NB4 (cell line): Measurements from ENCODE around the gene MTARC2.
A peak's percentile ranks its signal among the peaks of the same experiment; 100 is the strongest.
"Not testable (repeated sequence)": the region's sequence is repeated elsewhere in the genome, so short reads cannot be mapped to it uniquely, and the experiment has no call there.

ENCODE experiments used
- DNase-seq: peaks from one replicate; pipeline ENCODE4 v3.0.0; 2010; ENCODE audit warnings: low read depth
- H3K4me3 ChIP-seq: one replicate; pipeline ENCODE4 v1.5.1; 2011; ENCODE audit warnings: mild to moderate bottlenecking, low read depth, low read length, moderate library complexity
- MYC ChIP-seq: IDR thresholded peaks from 2 replicates; pipeline ENCODE4 v1.6.1; 2011; ENCODE audit warnings: low read depth, low read length
- POLR2A ChIP-seq: IDR thresholded peaks from 2 replicates; pipeline ENCODE4 v1.6.1; 2011; ENCODE audit warnings: mild to moderate bottlenecking; ENCODE audit not compliant: insufficient read length; ENCODE audit errors: extremely low read depth
- TF ChIP-seq, protein P1 (sequence below): IDR thresholded peaks from one replicate; pipeline ENCODE4 v1.5.1; 2012; ENCODE audit warnings: low read depth, low read length
- TF ChIP-seq, protein P2 (sequence below): IDR thresholded peaks from 2 replicates; pipeline ENCODE4 v1.6.1; 2011; ENCODE audit warnings: low read depth, low read length

The MTARC2 gene

DNA sequence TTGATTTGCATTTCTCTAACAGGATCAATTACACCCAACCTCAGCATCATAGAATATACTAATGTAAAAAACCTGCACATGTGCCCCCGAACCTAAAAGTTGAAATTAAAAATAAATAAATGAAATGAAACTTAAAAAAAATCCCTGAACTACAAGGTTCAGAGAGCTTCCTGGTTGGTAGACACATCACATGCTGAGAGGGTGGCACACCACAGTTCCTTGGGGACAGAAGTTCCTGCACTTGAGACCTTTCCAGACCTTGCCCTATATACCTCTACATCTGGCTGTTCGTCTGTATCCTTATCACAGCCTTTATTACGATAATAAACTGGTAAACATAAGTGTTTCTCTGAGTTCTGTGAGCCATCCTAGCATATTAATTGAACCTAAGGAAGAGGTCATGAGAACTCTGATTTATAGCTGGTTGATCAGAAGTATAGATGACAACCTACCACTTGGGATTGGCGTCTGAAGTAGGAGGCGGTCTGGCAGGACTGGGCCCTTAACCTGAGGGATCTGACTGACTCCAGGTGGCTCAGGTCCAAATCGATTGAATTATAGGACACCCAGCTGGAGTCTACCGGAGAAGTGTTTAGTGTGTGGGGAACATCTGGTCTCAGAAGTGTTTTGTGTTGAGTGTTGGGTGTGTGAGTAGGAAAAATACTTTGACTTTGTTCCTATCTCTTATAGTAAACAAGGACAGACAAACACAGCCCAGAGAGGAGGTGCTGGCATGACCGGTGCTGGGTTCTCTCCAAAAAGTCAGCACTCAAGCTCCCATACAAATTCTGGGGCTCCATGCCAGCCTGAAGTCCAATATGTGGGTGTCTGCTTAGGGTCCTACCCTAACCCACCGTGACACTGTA is 39.0 kb upstream of the MTARC2 start:
- no peak for DNase-seq
- no peak overlapping the region for H3K4me3 ChIP-seq
- TF ChIP-seq POLR2A (no peak), MYC (no peak)
- TF ChIP-seq, protein P1, sequence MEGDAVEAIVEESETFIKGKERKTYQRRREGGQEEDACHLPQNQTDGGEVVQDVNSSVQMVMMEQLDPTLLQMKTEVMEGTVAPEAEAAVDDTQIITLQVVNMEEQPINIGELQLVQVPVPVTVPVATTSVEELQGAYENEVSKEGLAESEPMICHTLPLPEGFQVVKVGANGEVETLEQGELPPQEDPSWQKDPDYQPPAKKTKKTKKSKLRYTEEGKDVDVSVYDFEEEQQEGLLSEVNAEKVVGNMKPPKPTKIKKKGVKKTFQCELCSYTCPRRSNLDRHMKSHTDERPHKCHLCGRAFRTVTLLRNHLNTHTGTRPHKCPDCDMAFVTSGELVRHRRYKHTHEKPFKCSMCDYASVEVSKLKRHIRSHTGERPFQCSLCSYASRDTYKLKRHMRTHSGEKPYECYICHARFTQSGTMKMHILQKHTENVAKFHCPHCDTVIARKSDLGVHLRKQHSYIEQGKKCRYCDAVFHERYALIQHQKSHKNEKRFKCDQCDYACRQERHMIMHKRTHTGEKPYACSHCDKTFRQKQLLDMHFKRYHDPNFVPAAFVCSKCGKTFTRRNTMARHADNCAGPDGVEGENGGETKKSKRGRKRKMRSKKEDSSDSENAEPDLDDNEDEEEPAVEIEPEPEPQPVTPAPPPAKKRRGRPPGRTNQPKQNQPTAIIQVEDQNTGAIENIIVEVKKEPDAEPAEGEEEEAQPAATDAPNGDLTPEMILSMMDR, result no peak
- TF ChIP-seq, protein P2, sequence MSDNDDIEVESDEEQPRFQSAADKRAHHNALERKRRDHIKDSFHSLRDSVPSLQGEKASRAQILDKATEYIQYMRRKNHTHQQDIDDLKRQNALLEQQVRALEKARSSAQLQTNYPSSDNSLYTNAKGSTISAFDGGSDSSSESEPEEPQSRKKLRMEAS, result no peak

DNA sequence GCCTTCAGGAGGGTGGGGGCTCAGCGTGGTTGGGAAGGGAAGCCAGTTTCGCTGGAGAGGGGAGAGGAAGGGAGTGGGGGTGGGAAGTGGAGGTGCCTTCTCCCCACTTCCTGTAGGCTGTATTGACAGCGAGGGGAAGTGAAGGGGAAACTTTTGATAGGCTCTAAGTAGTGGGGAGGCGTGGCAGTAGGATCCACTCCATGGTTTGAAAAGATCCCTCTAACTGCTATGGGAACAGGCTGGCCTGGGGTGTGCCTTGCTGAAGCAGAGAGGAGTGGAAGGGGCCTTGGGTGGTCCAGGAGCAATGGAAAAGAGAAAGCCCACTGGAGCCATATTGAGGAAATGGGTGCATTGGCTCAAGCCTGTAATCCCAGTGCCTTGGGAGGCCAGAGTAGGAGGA is 37.8 kb upstream of the MTARC2 start:
- TF ChIP-seq, protein P2, result no peak
- H3K4me3 ChIP-seq, result no peak overlapping the region
- no peak for DNase-seq

DNA sequence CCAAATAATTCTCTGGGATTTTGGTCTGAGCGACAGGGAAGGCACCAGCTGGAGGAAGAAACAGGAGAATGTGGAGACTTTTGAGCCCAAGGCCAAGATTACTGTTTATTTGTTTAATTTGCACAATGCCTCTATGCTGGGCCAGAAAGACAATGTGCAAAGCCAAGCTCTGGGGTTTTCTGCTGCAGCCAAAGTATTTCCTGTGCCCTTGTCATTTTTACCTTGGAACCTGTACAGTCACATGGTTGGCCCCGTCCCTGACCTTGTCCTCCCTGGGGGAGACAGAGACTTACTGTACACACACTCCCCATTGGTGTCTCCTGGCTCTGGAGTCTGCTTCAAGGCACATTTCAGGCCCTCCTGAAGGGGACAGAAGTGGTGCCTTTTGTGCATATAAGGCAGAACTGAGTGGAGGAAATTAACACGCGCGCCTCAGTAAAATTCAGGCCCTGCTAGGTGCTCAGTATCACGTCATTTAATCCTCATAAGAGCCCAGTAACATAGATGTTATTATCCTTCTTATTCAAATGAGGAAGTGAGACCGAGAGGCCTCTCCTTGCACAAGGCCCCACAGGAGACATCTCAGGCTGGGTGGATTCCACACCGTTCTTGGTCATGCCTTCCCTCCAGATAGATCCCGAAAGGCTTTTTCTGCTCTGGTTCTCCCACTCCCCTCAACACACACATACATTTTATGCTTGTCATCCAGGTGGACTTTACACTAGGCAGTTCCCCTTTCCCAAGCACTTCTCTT is 36.9 kb upstream of the MTARC2 start:
- peak; percentile 49 for DNase-seq
- no peak for TF ChIP-seq MYC
- no peak for TF ChIP-seq POLR2A
- H3K4me3 ChIP-seq, result no peak overlapping the region

DNA sequence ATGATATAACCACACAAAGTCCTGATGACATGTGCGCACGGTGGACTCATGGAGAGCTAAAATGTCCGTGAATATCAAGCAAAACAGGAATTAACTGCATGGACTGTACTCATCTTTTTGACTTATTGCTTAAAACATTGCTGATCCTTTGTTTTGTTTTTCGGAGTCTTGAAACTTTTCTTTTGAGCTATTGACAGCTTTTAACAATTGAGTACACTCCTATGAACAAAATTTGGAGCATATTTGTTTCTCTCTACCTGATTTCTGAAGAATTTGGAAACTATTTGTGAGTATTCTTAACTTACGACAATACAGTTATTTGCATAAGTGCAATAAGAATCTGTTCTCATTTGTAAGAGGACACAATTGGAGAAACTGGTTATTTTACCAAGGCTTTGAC is 32.1 kb upstream of the MTARC2 start:
- H3K4me3 ChIP-seq, DNase-seq: not testable (repeated sequence)

DNA sequence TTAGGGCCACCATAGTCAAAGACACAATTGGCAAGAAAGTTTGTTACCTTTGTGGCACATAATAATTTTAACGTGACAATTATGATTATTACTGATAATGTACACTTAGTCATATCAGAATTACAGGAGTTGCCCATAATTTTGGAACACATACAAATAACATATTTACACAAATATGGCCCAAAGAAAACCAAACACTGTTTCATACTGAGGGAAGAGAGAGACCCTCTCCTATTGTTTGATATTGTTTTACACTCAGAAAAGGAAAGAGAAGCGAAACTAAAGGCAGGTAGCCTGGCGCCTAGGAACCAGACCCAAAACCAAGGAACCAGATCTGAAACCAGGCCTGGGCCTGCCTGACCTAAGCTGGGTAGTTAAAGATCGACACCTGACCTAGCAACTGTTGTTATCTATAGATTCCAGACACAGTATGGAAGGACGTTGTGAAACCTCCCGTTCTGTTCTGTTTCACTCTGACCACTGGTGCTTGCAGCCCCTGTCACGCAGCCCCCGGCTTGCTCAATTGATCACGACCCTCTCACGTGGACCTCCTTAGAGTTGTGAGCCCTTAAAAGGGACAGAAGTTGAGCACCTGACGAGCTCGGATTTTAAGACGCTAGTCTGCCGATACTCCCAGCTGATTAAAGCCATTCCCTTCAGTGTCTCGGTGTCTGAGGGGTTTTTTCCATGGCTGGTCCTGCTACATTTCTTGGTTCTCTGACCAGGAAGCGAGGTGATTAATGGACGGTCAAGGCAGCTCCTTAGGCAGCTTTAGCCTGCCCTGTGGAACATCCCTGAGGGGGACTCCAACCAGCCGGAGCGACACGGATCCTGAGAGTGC is 30.1 kb upstream of the MTARC2 start:
- peak; percentile 14 for DNase-seq
- TF ChIP-seq POLR2A, result no peak
- TF ChIP-seq, protein P1, result no peak
- TF ChIP-seq, protein P2, result no peak
- TF ChIP-seq MYC, result no peak
- no peak overlapping the region for H3K4me3 ChIP-seq

DNA sequence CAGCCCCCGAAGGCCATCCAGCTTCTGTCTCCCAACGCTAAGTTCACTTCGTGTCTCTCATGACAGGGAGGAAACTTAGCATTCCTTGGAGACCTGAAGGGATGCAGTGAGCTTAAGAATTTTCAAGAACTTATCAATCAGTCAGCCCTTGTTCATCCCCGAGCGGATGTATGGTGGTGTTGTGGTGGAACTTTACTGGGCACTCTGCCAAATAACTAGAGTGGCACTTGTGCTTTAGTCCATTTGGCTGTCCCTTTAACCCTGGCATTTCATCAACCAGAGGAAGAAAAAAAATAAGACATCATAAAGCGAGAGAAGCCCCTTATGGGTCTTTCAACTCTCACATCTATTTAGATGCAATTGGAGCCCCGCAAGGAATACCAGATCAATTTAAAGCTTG is 26.9 kb upstream of the MTARC2 start:
- H3K4me3 ChIP-seq, DNase-seq: not testable (repeated sequence)

DNA sequence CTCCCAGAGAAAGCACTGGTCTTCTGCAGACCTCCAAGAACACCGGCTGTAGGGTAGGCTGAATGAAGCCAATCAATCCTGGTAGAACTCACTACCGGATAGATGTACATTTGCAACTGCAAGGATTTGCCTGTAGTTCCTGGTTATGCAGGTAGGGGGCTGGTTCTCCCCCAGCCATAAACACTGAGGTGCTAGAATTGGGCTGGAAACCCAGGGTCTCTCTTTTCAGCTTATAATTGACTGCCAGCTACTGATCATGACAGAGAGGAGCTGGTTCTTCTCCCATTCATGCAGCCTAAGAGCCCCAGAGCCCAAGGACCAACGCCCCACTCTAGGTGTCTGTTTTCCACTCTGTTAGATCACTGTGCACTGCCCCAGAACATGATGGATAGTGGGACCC is 21.5 kb upstream of the MTARC2 start:
- H3K4me3 ChIP-seq, result no peak overlapping the region
- DNase-seq, result no peak
- TF ChIP-seq POLR2A (no peak), MYC (no peak)
- TF ChIP-seq, protein P1, result peak; percentile 39

DNA sequence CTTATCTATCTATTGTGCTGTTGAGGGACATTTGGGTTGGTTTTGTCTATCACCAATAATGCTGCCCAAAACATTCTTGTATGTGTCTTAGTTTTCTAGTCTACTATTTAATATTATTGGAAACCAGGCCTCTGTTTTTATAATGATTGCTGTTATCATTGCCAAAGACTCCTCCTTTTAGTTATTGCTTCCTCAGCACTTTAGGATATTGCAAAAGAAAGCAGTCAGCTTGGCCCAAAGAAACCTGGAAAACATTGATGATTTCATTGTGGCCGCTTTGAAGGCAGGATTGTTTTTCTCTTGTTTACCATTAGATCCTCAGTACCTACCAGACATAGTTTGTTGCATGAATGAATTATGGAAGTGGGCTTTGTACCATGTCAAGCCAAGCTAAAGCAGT is 20.6 kb upstream of the MTARC2 start:
- DNase-seq, result no peak
- no peak overlapping the region for H3K4me3 ChIP-seq
- TF ChIP-seq, protein P1, result no peak
- TF ChIP-seq, protein P2, result no peak
- TF ChIP-seq MYC (no peak), POLR2A (no peak)
